GM18873 (cell line): ENCODE data around the gene RASSF3.
"Not testable (repeated sequence)": the region's sequence is repeated elsewhere in the genome, so short reads cannot be mapped to it uniquely, and the experiment has no call there.

Source experiments
- ATAC-seq: cut with Tn5 transposase; IDR thresholded peaks from one replicate; pipeline ENCODE4 v1.9.1; 2021; ENCODE audit warnings: mild to moderate bottlenecking, moderate library complexity, moderate number of reproducible peaks; ENCODE audit not compliant: unreplicated experiment, low FRiP score

The RASSF3 gene

GRCh38 chr12:64595863-64596793 is 14.2 kb upstream of the RASSF3 start:
- no peak for ATAC-seq

GRCh38 chr12:64598831-64599230 is 11.5 kb upstream of the RASSF3 start:
- ATAC-seq: no peak

- ATAC-seq: no peak
These were observed 10.1 kb upstream of the RASSF3 start for GRCh38 chr12:64600164-64600561.

GRCh38 chr12:64603183-64603841 is 7.0 kb upstream of the RASSF3 start:
- ATAC-seq: no peak

GRCh38 chr12:64608901-64609535 is 1.3 kb upstream of the RASSF3 start:
- ATAC-seq: peak; percentile 33

- no peak for ATAC-seq
These were observed 688 bp upstream of the RASSF3 start for GRCh38 chr12:64609536-64610078.

- ATAC-seq: peak; percentile 37
These were observed 505 bp downstream of the RASSF3 start for GRCh38 chr12:64610660-64611340.

GRCh38 chr12:64611341-64612284 is 1.3 kb downstream of the RASSF3 start:
- ATAC-seq: no peak

- ATAC-seq: no peak
These were observed 2.5 kb downstream of the RASSF3 start for GRCh38 chr12:64612843-64613242.

GRCh38 chr12:64613775-64614398 is 3.6 kb downstream of the RASSF3 start:
- not testable (repeated sequence) for ATAC-seq

- no peak for ATAC-seq
These were observed 5.9 kb downstream of the RASSF3 start for GRCh38 chr12:64616201-64616600.

- peak; percentile 49 for ATAC-seq
These were observed 8.8 kb downstream of the RASSF3 start for GRCh38 chr12:64618953-64619590.

- ATAC-seq: peak; percentile 87
These were observed 11.1 kb downstream of the RASSF3 start for GRCh38 chr12:64621257-64621942.

GRCh38 chr12:64624035-64624434 is 13.7 kb downstream of the RASSF3 start:
- ATAC-seq: no peak

GRCh38 chr12:64625243-64626077 is 15.2 kb downstream of the RASSF3 start:
- ATAC-seq: no peak

- ATAC-seq: not testable (repeated sequence)
These were observed 16.3 kb downstream of the RASSF3 start for GRCh38 chr12:64626588-64626987.

- no peak for ATAC-seq
These were observed 17.5 kb downstream of the RASSF3 start for GRCh38 chr12:64627771-64628170.
